GM23248 (cell line): Measurements from ENCODE around the gene ZNF398.

Experiments used
- EZH2 ChIP-seq: fragments of 200-600 bp; sonication (generic); IDR thresholded peaks from 2 replicates; pipeline ENCODE4 v1.6.1; 2018; ENCODE audit warnings: antibody characterized with exemption, mild to moderate bottlenecking; ENCODE audit not compliant: insufficient read depth, poor library complexity, severe bottlenecking
- EZH2phosphoT487 ChIP-seq: fragments of 200-600 bp; sonication (generic); IDR thresholded peaks from 2 replicates; pipeline ENCODE4 v1.6.1; 2018; ENCODE audit warnings: antibody characterized with exemption, moderate library complexity, mild to moderate bottlenecking, low read depth; ENCODE audit not compliant: insufficient read depth

- TF ChIP-seq EZH2 (no peak), EZH2phosphoT487 (no peak)
Observed at GRCh38 chr7:149207324-149208035, 60.2 kb downstream of the ZNF398 start.
